Esophagus muscularis mucosa (tissue), 4 donors: ENCODE measurements around the gene PPP3CB.

Experiments
- CTCF ChIP-seq, 3 experiments: fragments of 200-600 bp in 2 of 3; fragments of 450-650 bp in 1 of 3; sonication (generic) in 2 of 3; IDR thresholded peaks; one replicate each; pipeline ENCODE4 v1.5.1; 2017 to 2019; ENCODE audit warnings: antibody characterized with exemption in 3 of 3, mild to moderate bottlenecking in 2 of 3, moderate library complexity in 1 of 3
- EP300 ChIP-seq: sonication (generic); formaldehyde crosslinking; IDR thresholded peaks from one replicate; pipeline ENCODE4 v1.6.1; 2017; ENCODE audit warnings: antibody characterized with exemption
- POLR2A ChIP-seq: fragments of 450-650 bp; IDR thresholded peaks from one replicate; pipeline ENCODE4 v1.6.1; 2017; ENCODE audit warnings: antibody characterized with exemption, moderate library complexity, mild to moderate bottlenecking, low read depth

DNA sequence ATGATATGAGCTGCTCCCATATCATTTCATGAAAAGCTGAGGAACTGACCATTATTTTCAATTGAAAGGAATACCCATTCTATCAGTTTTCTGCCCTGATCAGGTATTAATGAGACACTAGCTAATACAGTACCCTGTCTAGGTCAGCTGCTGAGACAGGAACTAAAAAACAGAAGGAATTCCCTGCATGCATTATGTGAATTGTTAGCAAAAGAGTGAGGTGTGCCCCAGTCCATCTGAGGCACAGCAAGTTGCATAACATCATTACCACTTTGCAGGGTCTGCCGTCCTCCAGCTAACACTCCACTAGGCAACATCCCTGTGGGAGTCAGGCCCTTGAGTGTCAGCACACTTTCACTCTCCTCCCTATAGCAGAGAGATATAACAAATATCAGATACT lies 51.4 kb downstream of the PPP3CB start:
- no peak for TF ChIP-seq CTCF (IDR thresholded peaks at IDR 0.05)
- no peak for TF ChIP-seq POLR2A
- TF ChIP-seq EP300: no peak
